ENCODE results near the gene EVC.

GRCh38 chr4:5757954-5758353, 47.0 kb downstream of the EVC start:
- TF ChIP-seq CTCF (conservative IDR thresholded peaks at IDR 0.05; ENCODE audit: low read depth, low read length): no peak
- no peak for TF ChIP-seq EZH2 (IDR thresholded peaks at IDR 0.05; ENCODE audit: borderline replicate concordance, low read depth, low read length, poor library complexity, severe bottlenecking)
